Putamen (tissue), 1 donor: Measurements from ENCODE around the gene TMBIM4.

ENCODE experiments used
- DNase-seq: peaks from one replicate; pipeline ENCODE4 v3.0.0-alpha.2; 2016; ENCODE audit warnings: low spot score

The TMBIM4 gene

GRCh38 chr12:66090157-66090556 is 79.6 kb downstream of the TMBIM4 start:
- DNase-seq, result no peak

GRCh38 chr12:66087365-66087943 is 82.3 kb downstream of the TMBIM4 start:
- DNase-seq, result peak; percentile 42

- no peak for DNase-seq
Measured at GRCh38 chr12:66085998-66086397, 83.8 kb downstream of the TMBIM4 start.
